ENCODE data around the gene TAF10. TPM values are rescaled to one million over a fixed set of nuclear protein-coding genes. Genes with fewer than 3 reads are reported as not detected.

Gene TAF10
- total and polyA plus RNA-seq, 2 of the 13 experiments (the other 11 are each of a cell fraction or from before 2014, with no cell fraction given), result 71.3 to 134 TPM

- peaks cover 15 to 30% of the 10 kb centered on the region in 2 experiments for H3K36me3 ChIP-seq (replicated peaks in 1 of 2; ENCODE audit: control insufficient read depth in 1 of 2, insufficient read depth in 2 of 2, low read length in 2 of 2)
- in situ Hi-C loops (cut with HindIII; ENCODE audit: extremely low pct_ligation_motif_present, low pct_unique_long_range_greater_than_20kb) (no loop called here), intact Hi-C loops (cut with micrococcal nuclease; ENCODE audit: unreplicated experiment) (no loop called here)
- no peak overlapping the region for H3K4me3 ChIP-seq (replicated peaks in 1 of 3; ENCODE audit: insufficient read depth in 1 of 3, low read depth in 2 of 3, low read length in 3 of 3)
- no peak overlapping the region for H3K9ac ChIP-seq (ENCODE audit: insufficient read depth, low read depth, low read length)
- no peaks in the 10 kb centered on the region for H3K27me3 ChIP-seq (ENCODE audit: control insufficient read depth in 1 of 2, insufficient read depth in 2 of 2, low read length in 2 of 2)
- ATAC-seq, result no peak
- TF ChIP-seq HNRNPUL1 (IDR thresholded peaks at IDR 0.05; ENCODE audit: low read depth, low read length) (no peak), DRAP1 (CRISPR knock-in tag; IDR thresholded peaks at IDR 0.05) (no peak), LCORL (IDR thresholded peaks at IDR 0.05) (no peak), LCORL (CRISPR knock-in tag; IDR thresholded peaks at IDR 0.05) (no peak), POLR2A (IDR thresholded peaks at IDR 0.05; ENCODE audit: insufficient read depth in 1 of 2, low read depth in 2 of 2, low read length in 2 of 2) (no peak), PHF21A (CRISPR knock-in tag; IDR thresholded peaks at IDR 0.05) (no peak), RFX1 (IDR thresholded peaks at IDR 0.05) (no peak), ZNF251 (CRISPR knock-in tag; IDR thresholded peaks at IDR 0.05) (no peak), ZXDC (CRISPR knock-in tag; IDR thresholded peaks at IDR 0.05) (no peak), POGK (CRISPR knock-in tag; conservative IDR thresholded peaks at IDR 0.05) (no peak), NCOA5 (CRISPR knock-in tag; IDR thresholded peaks at IDR 0.05) (no peak), ZNF672 (CRISPR knock-in tag; IDR thresholded peaks at IDR 0.05) (no peak), ZNF775 (CRISPR knock-in tag; IDR thresholded peaks at IDR 0.05; ENCODE audit: borderline replicate concordance) (no peak), HOXA5 (CRISPR knock-in tag; IDR thresholded peaks at IDR 0.05) (no peak), ZNF160 (CRISPR knock-in tag; IDR thresholded peaks at IDR 0.05) (no peak), ZNF782 (CRISPR knock-in tag; IDR thresholded peaks at IDR 0.05; ENCODE audit: borderline replicate concordance) (no peak), PREB (CRISPR knock-in tag; IDR thresholded peaks at IDR 0.05) (no peak)
- no peak for DNase-seq (ENCODE audit: low spot score)
- no peaks in the 10 kb centered on the region for H3K9me3 ChIP-seq (ENCODE audit: low read length)
- peaks cover 32% of the 10 kb centered on the region for H3K4me1 ChIP-seq (ENCODE audit: insufficient read depth, low read length)
- H3K4me2 ChIP-seq (ENCODE audit: low read depth, low read length), result no peak overlapping the region
- POLR2A ChIA-PET, result no interaction called here
- no peaks in the 10 kb centered on the region for H4K20me1 ChIP-seq (ENCODE audit: insufficient read depth, low read length)
- no peak overlapping the region for H3K27ac ChIP-seq (ENCODE audit: extremely low read length, insufficient read depth, low read length)
- WGBS (ENCODE audit: low lambda C conversion rate), result 97% methylated on average over 5 of the region's 5 CpGs
- H3K79me2 ChIP-seq (ENCODE audit: insufficient read depth, low read length), result no peaks in the 10 kb centered on the region
- CTCF ChIA-PET (ENCODE audit: low intra/inter-chr PET ratio, low total read pairs), result no interaction called here
- no peak overlapping the region for H2AFZ ChIP-seq (ENCODE audit: low read length)
- FAIRE-seq, result no peak
- BruUV-seq (replicated peaks), result no TSS peak
Observed at GRCh38 chr11:6596239-6596877, 15.7 kb downstream of the TAF10 start.

Data from HepG2 (cell line).